ENCODE data around the gene G6PC3. TPM values are rescaled to one million over a fixed set of nuclear protein-coding genes. Genes with fewer than 3 reads are reported as not detected.

G6PC3 gene
- total RNA-seq, 2 donors from 2014 or later = 88.8 to 129 TPM

DNA sequence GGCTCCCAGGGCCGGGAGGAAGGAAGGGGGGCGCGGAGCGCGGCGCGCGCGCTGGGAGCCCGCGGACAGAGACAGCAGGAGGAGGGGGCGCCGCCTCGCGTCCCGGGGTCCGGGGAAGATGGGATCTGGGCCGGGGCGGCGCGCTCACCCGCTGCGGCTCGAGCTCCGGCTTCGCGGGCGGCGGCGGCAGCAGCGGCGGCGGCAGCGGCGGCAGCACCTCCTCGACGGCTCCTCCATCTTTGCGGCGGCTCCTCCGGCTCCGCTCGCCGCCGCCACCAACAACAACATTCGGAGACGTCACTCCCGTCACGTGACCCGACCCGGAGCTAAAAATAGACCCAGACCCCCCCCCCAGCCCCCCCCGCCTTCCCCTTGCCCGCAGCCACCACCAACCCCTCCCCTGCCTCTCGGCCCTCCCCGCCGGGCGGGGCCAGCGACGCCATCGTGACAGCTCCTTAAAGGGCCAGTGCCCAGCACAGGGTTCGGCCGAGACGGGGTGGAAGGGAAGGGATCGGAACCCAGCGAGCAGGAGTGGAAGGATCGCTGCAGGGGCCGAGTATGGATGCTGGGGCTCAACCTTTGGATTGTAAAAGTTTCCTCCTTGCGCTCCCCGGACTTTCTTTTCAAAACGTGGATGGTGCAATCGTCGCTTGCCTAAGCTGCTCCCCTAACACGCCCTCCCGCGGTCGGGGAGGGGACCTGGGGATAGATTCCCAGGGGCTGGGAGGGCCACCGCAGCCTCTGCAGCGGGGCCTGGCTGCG is 53.0 kb downstream of the G6PC3 start, which contains the start of gene HDAC5:
Gene HDAC5, minus strand, starts transcription at position 286 of the 762 bp plus-strand sequence. CDS start 6,126 bp downstream, outside the sequence.
- Mint-ChIP-seq H3K27ac (peak within 1 kb of the TSS; percentile 98), H3K36me3 (ENCODE audit: low read depth) (peaks cover 6% of the 10 kb centered on the region), H3K4me1 (peaks cover 32% of the 10 kb centered on the region), H3K27me3 (ENCODE audit: insufficient read depth) (no peaks in the 10 kb centered on the region), H3K4me3 (peak within 1 kb of the TSS; percentile 88), H3K9me3 (no peaks in the 10 kb centered on the region)
- peak within 1 kb of the TSS; percentile 91 for H3K27ac ChIP-seq (ENCODE audit: low read depth, low read length)
- peaks cover 4% of the 10 kb centered on the region for H3K36me3 ChIP-seq (ENCODE audit: control insufficient read depth, insufficient read depth, low read length)
- peak; percentile 100 for DNase-seq
- peaks cover 14% of the 10 kb centered on the region for H3K4me1 ChIP-seq (ENCODE audit: control insufficient read depth, insufficient read depth, low read length)
- H3K27me3 ChIP-seq (ENCODE audit: control insufficient read depth, insufficient read depth, low read length, poor library complexity, severe bottlenecking) = no peaks in the 10 kb centered on the region
- peak within 1 kb of the TSS; percentile 86 for H3K9ac ChIP-seq (ENCODE audit: extremely low read depth, low read length, poor library complexity, severe bottlenecking)
- peak within 1 kb of the TSS; percentile 97 for H3K4me3 ChIP-seq (ENCODE audit: low read length)
- no peaks in the 10 kb centered on the region for H3K9me3 ChIP-seq (ENCODE audit: control insufficient read depth, low read length)
- TF ChIP-seq, protein P1, sequence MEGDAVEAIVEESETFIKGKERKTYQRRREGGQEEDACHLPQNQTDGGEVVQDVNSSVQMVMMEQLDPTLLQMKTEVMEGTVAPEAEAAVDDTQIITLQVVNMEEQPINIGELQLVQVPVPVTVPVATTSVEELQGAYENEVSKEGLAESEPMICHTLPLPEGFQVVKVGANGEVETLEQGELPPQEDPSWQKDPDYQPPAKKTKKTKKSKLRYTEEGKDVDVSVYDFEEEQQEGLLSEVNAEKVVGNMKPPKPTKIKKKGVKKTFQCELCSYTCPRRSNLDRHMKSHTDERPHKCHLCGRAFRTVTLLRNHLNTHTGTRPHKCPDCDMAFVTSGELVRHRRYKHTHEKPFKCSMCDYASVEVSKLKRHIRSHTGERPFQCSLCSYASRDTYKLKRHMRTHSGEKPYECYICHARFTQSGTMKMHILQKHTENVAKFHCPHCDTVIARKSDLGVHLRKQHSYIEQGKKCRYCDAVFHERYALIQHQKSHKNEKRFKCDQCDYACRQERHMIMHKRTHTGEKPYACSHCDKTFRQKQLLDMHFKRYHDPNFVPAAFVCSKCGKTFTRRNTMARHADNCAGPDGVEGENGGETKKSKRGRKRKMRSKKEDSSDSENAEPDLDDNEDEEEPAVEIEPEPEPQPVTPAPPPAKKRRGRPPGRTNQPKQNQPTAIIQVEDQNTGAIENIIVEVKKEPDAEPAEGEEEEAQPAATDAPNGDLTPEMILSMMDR (conservative IDR thresholded peaks at IDR 0.05) = peak; percentile 73
- 0 to 1% methylated on average over 35 to 69 of the region's 78 CpGs for WGBS, 2 experiments (ENCODE audit: insufficient coverage in 1 of 2, insufficient read length in 1 of 2)

DNA sequence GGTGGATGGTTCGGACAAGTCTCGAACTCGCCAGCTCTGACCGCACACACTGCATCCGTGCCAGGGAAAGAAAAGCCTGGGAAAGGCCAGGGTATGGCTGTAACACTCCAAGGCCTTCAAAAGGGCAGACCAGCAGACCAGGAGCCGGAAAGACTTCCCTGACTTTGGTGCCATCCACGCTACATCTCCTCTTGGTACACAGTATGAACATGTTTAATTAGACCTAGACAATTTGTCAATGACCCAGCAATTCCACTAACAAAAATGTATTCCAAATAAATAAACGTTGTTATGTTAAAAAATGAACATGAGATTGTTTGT is 53.5 kb downstream of the G6PC3 start:
- H3K27me3 ChIP-seq (ENCODE audit: control insufficient read depth, insufficient read depth, low read length, poor library complexity, severe bottlenecking) = no peaks in the 10 kb centered on the region
- DNase-seq = no peak
- H3K4me1 ChIP-seq (ENCODE audit: control insufficient read depth, insufficient read depth, low read length) = peaks cover 10% of the 10 kb centered on the region
- WGBS, 2 experiments (ENCODE audit: insufficient coverage in 1 of 2, insufficient read length in 1 of 2) = 20 to 25% methylated on average over 7 to 8 of the region's 8 CpGs
- H3K4me3 Mint-ChIP-seq = peak overlapping the region; percentile 88
- TF ChIP-seq, protein P1 (conservative IDR thresholded peaks at IDR 0.05) = no peak
- peak overlapping the region; percentile 91 for H3K27ac ChIP-seq (ENCODE audit: low read depth, low read length)
- no peaks in the 10 kb centered on the region for H3K9me3 ChIP-seq (ENCODE audit: control insufficient read depth, low read length)
- H3K27ac Mint-ChIP-seq = peak overlapping the region; percentile 98
- H3K4me3 ChIP-seq (ENCODE audit: low read length) = peak overlapping the region; percentile 88
- H3K4me1 Mint-ChIP-seq = peaks cover 28% of the 10 kb centered on the region
- H3K9ac ChIP-seq (ENCODE audit: extremely low read depth, low read length, poor library complexity, severe bottlenecking) = peak overlapping the region; percentile 82
- H3K36me3 ChIP-seq (ENCODE audit: control insufficient read depth, insufficient read depth, low read length) = peaks cover 4% of the 10 kb centered on the region
- peaks cover 6% of the 10 kb centered on the region for H3K36me3 Mint-ChIP-seq (ENCODE audit: low read depth)
- no peaks in the 10 kb centered on the region for H3K9me3 Mint-ChIP-seq
- no peaks in the 10 kb centered on the region for H3K27me3 Mint-ChIP-seq (ENCODE audit: insufficient read depth)

Other genes starting within 250 kb of the G6PC3 start
- gene MPP3, start 237.6 kb upstream of the G6PC3 start, total RNA-seq = 1 to 10 TPM; 5.8 to 6.8 TPM
- gene CD300LG, start 223.6 kb upstream of the G6PC3 start, total RNA-seq = not detected
- gene MPP2, start 163.2 kb upstream of the G6PC3 start, total RNA-seq = 10 to 100 TPM; 16.2 to 18.3 TPM
- not detected for gene PPY, start 128.3 kb upstream of the G6PC3 start, total RNA-seq
- gene PYY, start 116.8 kb upstream of the G6PC3 start, total RNA-seq = 1 to 10 TPM; 1.3 to 1.4 TPM
- 1 to 10 TPM; 1.4 to 2.1 TPM for gene NAGS, start 66.1 kb upstream of the G6PC3 start, total RNA-seq
- 10 to 100 TPM; 27.2 to 27.7 TPM for gene TMEM101, start 55.8 kb upstream of the G6PC3 start, total RNA-seq
- gene LSM12, start 4.1 kb upstream of the G6PC3 start, total RNA-seq = 100 to 1,000 TPM in 1 of 2 donors, 10 to 100 TPM in 1; 97.7 to 102 TPM
- 10 to 100 TPM; 36.9 to 64.6 TPM for gene HDAC5, start 52.9 kb downstream of the G6PC3 start, total RNA-seq
- 10 to 100 TPM; 20.9 to 23.4 TPM for gene HROB, start 71.2 kb downstream of the G6PC3 start, total RNA-seq
- under 1 TPM in 1 of 2 donors, not detected in 1; 0.53 TPM for gene ASB16, start 100.0 kb downstream of the G6PC3 start, total RNA-seq
- gene TMUB2, start 116.2 kb downstream of the G6PC3 start, total RNA-seq = 10 to 100 TPM; 28.8 to 33.1 TPM
- gene ATXN7L3, start 129.1 kb downstream of the G6PC3 start, total RNA-seq = 100 to 1,000 TPM; 118 to 144 TPM
- gene UBTF, start 148.9 kb downstream of the G6PC3 start, total RNA-seq = 10 to 100 TPM; 62.0 to 89.9 TPM
- gene SLC4A1, start 197.4 kb downstream of the G6PC3 start, total RNA-seq = under 1 TPM in 1 of 2 donors, not detected in 1; 0.04 TPM
- 1 to 10 TPM; 1.0 to 2.1 TPM for gene RUNDC3A, start 237.9 kb downstream of the G6PC3 start, total RNA-seq